K562 (cell line): ENCODE results near the gene CTSF. TPM values are rescaled to one million over a fixed set of nuclear protein-coding genes. Genes with fewer than 3 reads are reported as not detected.
A peak's percentile ranks its signal among the peaks of the same experiment; 100 is the strongest.

ENCODE experiments used
- ATAC-seq: fragments of 200-7000 bp; cut with Tn5 transposase; 3 replicates; pipeline ENCODE4 v1.9.1; 2020; ENCODE audit warnings: moderate library complexity
- BruUV-seq: library from RNA; stranded (reverse); fragments of 400-500 nt; replicated peaks from 2 replicates; lab custom pipeline; 2021; lab: Mats Ljungman, UMichigan
- CTCF ChIA-PET: fragments of 300-600 bp; formaldehyde crosslinking; extraction: SDS; loops from one replicate; lab custom pipeline; 2021; ENCODE audit warnings: low intra/inter-chr PET ratio; lab: Yijun Ruan, JAX
- POLR2A ChIA-PET: fragments of 300-600, 350-650 bp; sonication (Branson Sonifier 250); formaldehyde crosslinking; extraction: SDS; loops from one replicate; lab custom pipeline; 2021; ENCODE audit warnings: antibody characterized with exemption, inconsistent platforms; lab: Yijun Ruan, JAX
- DNase-seq, 4 experiments: peaks; one replicate each; pipeline versions ENCODE4 v3.0.0 to v3.0.0-alpha.2; 2011 to 2018; ENCODE audit warnings: low spot score in 3 of 4, mixed read lengths in 3 of 4; ENCODE audit errors: extremely low read depth in 1 of 4
- FAIRE-seq: peaks from 2 replicates; lab custom pipeline; 2011; peaks lifted over from hg19 to GRCh38; lab: Jason Lieb, UNC
- H2AFZ ChIP-seq: 2 replicates; pipeline ENCODE4 v1.6.0; 2011; ENCODE audit warnings: low read depth, low read length, control low read depth, inconsistent platforms
- H3K27ac ChIP-seq: fragments of 200-600 bp; 3 replicates; pipeline ENCODE4 v1.8.0; 2011; ENCODE audit warnings: low read depth, mild to moderate bottlenecking, control low read depth, inconsistent platforms, low read length, moderate library complexity, mixed read lengths; ENCODE audit errors: extremely low read depth
- H3K27me3 ChIP-seq, 2 experiments: fragments of 300-600 bp in 1 of 2; 2 replicates in 1 of 2; 3 replicates in 1 of 2; pipeline versions ENCODE4 v1.6.0 to v1.8.0; 2011; ENCODE audit warnings: inconsistent platforms in 2 of 2, low read length in 2 of 2, mild to moderate bottlenecking in 1 of 2, mixed read lengths in 1 of 2, moderate library complexity in 1 of 2; ENCODE audit not compliant: control insufficient read depth in 2 of 2, insufficient read depth in 2 of 2
- H3K36me3 ChIP-seq: fragments of 300-600 bp; 3 replicates; pipeline ENCODE4 v1.8.0; 2011; ENCODE audit warnings: mild to moderate bottlenecking, low read length, inconsistent platforms; ENCODE audit not compliant: control insufficient read depth, insufficient read depth
- H3K4me1 ChIP-seq, 2 experiments: fragments of 200-600 bp in 1 of 2; replicated peaks in 1 of 2; 2 replicates in 1 of 2; 3 replicates in 1 of 2; pipeline versions ENCODE4 v1.5.1 to v1.8.0; 2011; ENCODE audit warnings: inconsistent platforms in 2 of 2, low read length in 2 of 2, mild to moderate bottlenecking in 1 of 2, mixed read lengths in 1 of 2, moderate library complexity in 1 of 2; ENCODE audit not compliant: control insufficient read depth in 2 of 2, insufficient read depth in 2 of 2
- H3K4me2 ChIP-seq: 2 replicates; pipeline ENCODE4 v1.6.1; 2011; ENCODE audit warnings: low read length, control low read depth, inconsistent platforms, mixed read lengths; ENCODE audit not compliant: insufficient read depth
- H3K4me3 ChIP-seq: fragments of 200-600 bp; sonication (generic), shearing (Covaris generic); 2 replicates; pipeline ENCODE4 v1.5.1; 2016; ENCODE audit warnings: control low read depth, inconsistent platforms
- H3K79me2 ChIP-seq: fragments of 200-600 bp; 3 replicates; pipeline ENCODE4 v1.8.0; 2011; ENCODE audit warnings: low read length, inconsistent platforms; ENCODE audit not compliant: control insufficient read depth, insufficient read depth
- H3K9ac ChIP-seq, 2 experiments: 2 replicates each; pipeline versions ENCODE4 v1.6.0 to v1.6.1; 2011; ENCODE audit warnings: low read depth in 2 of 2, low read length in 2 of 2, control low read depth in 1 of 2, inconsistent platforms in 1 of 2, mild to moderate bottlenecking in 1 of 2, mixed read lengths in 1 of 2; ENCODE audit not compliant: insufficient read depth in 1 of 2
- H3K9me1 ChIP-seq: one replicate; pipeline ENCODE4 v1.6.0; 2011; ENCODE audit warnings: inconsistent platforms, mild to moderate bottlenecking, low read length, moderate library complexity; ENCODE audit not compliant: control insufficient read depth, insufficient read depth
- H3K9me3 ChIP-seq: replicated peaks from 2 replicates; pipeline ENCODE4 v1.5.1; 2011; ENCODE audit warnings: low read depth, low read length, inconsistent platforms; ENCODE audit not compliant: control insufficient read depth, insufficient read depth
- H4K20me1 ChIP-seq: replicated peaks from 2 replicates; pipeline ENCODE4 v1.6.1; 2011; ENCODE audit warnings: low read length, inconsistent platforms, mixed read lengths; ENCODE audit not compliant: control insufficient read depth, insufficient read depth
- ATF7 ChIP-seq: fragments of 450-650 bp; IDR thresholded peaks from 2 replicates; pipeline ENCODE4 v1.7.1; 2014; ENCODE audit warnings: mild to moderate bottlenecking, moderate library complexity
- ETV6 ChIP-seq, 3 experiments: fragments of 150-350 bp in 1 of 3; sonication (generic) in 1 of 3; formaldehyde crosslinking in 1 of 3; IDR thresholded peaks; 2 replicates each; pipeline versions ENCODE4 v1.6.1 to v1.8.0; 2014 to 2022; ENCODE audit warnings: borderline replicate concordance in 2 of 3, low read depth in 2 of 3, antibody characterized with exemption in 1 of 3, low read length in 1 of 3, mild to moderate bottlenecking in 1 of 3, missing genetic modification reagents in 1 of 3
- GATA2 ChIP-seq: sonication (generic); formaldehyde crosslinking; IDR thresholded peaks from 2 replicates; pipeline ENCODE4 v1.4.0; 2020; ENCODE audit warnings: mild to moderate bottlenecking, missing genetic modification reagents
- ILF3 ChIP-seq: fragments of 450-650 bp; IDR thresholded peaks from 2 replicates; pipeline ENCODE4 v1.6.1; 2018; ENCODE audit warnings: antibody characterized with exemption, mild to moderate bottlenecking, moderate library complexity, borderline replicate concordance
- ILK ChIP-seq: fragments of 450-650 bp; IDR thresholded peaks from 2 replicates; pipeline ENCODE4 v1.6.1; 2016; ENCODE audit warnings: missing genetic modification characterization, low read depth, mild to moderate bottlenecking, missing compliant biosample characterization, moderate library complexity, borderline replicate concordance
- L3MBTL2 ChIP-seq: fragments of 450-650 bp; IDR thresholded peaks from 2 replicates; pipeline ENCODE4 v1.6.1; 2016; ENCODE audit warnings: mild to moderate bottlenecking, moderate library complexity
- PHF8 ChIP-seq: fragments of 200-600 bp; sonication (generic); IDR thresholded peaks from 2 replicates; pipeline ENCODE4 v1.6.1; 2012; ENCODE audit warnings: mixed run types, mild to moderate bottlenecking, inconsistent platforms, low read length, moderate library complexity, borderline replicate concordance
- RBM17 ChIP-seq: fragments of 200-400 bp; formaldehyde crosslinking; IDR thresholded peaks from 2 replicates; pipeline ENCODE4 v1.6.1; 2017; ENCODE audit warnings: low read depth, mild to moderate bottlenecking, low read length, borderline replicate concordance
- RCOR1 ChIP-seq, 2 experiments: IDR thresholded peaks; 2 replicates each; pipeline ENCODE4 v1.6.1; 2012; ENCODE audit warnings: low read depth in 2 of 2, low read length in 2 of 2, borderline replicate concordance in 1 of 2, improper control_type of control experiment in 1 of 2
- RNF2 ChIP-seq: sonication (generic); IDR thresholded peaks from 2 replicates; pipeline ENCODE4 v1.6.1; 2016
- SP2 ChIP-seq: IDR thresholded peaks from 2 replicates; pipeline ENCODE4 v1.6.1; 2011; ENCODE audit warnings: mild to moderate bottlenecking, low read depth, low read length, moderate library complexity; ENCODE audit not compliant: poor library complexity, severe bottlenecking; ENCODE audit errors: extremely low read depth
- ZNF324 ChIP-seq: fragments of 250-450 bp; sonication (Bioruptor Pico); IDR thresholded peaks from 2 replicates; pipeline ENCODE4 v1.4.0; 2020; ENCODE audit warnings: mild to moderate bottlenecking
- ZNF384 ChIP-seq: IDR thresholded peaks from 2 replicates; pipeline ENCODE4 v1.6.1; 2012; ENCODE audit warnings: low read depth, low read length, improper control_type of control experiment
- ZNF431 ChIP-seq: sonication (generic); formaldehyde crosslinking; IDR thresholded peaks from 2 replicates; pipeline ENCODE4 v1.8.0; 2022; ENCODE audit warnings: mild to moderate bottlenecking, missing genetic modification reagents
- WGBS: fragments of 100-300 bp; shearing (Covaris generic); methylation state at CpG from one replicate; pipeline ENCODE4 v1.1.6; 2016; ENCODE audit warnings: low coverage, mixed read lengths; ENCODE audit not compliant: insufficient coverage; ENCODE audit errors: missing lambda C conversion rate; 5-methylcytosine and 5-hydroxymethylcytosine counted together
- in situ Hi-C: fragments of 300-500 bp; cut with MboI; formaldehyde crosslinking; loops from 4 replicates; pipeline ENCODE4 v1.15.0; 2018; ENCODE audit warnings: inconsistent platforms, mixed read lengths
- intact Hi-C: fragments of 100-400 bp; cut with micrococcal nuclease; formaldehyde crosslinking; loops from 2 replicates; pipeline ENCODE4 v1.14.2; 2022
- polyA plus RNA-seq, 8 experiments: library from polyadenylated mRNA; depleted of rRNA in 4 of 8; stranded (reverse) in 5 of 8; unstranded in 3 of 8; fragments of >200 nt; fragmentation: Nextera tagmentation in 2 of 8; fragmentation: Illumina TruSeq in 1 of 8; extraction: Ambion mirVana in 2 of 8; extraction: Trizol in 1 of 8; gene quantifications; 2 replicates each; pipeline versions ENCODE4 v1.2.1 to v1.2.3, GENCODE V29; 2011 to 2014; ENCODE audit warnings: inconsistent platforms in 1 of 8, missing spikeins in 1 of 8
- total RNA-seq, 7 experiments: library from RNA; depleted of rRNA in 6 of 7; stranded (reverse); fragments of >200 nt in 6 of 7; fragmentation: Illumina TruSeq in 2 of 7; extraction: Trizol in 2 of 7; gene quantifications; 2 replicates each; pipeline versions ENCODE4 v1.2.1 to v1.2.3, GENCODE V29; 2011 to 2021; ENCODE audit warnings: low replicate concordance in 1 of 7
- TF ChIP-seq, protein P1 (sequence below): fragments of 450-650 bp; IDR thresholded peaks from 2 replicates; pipeline ENCODE4 v1.6.1; 2017; ENCODE audit warnings: mild to moderate bottlenecking, moderate library complexity
- TF ChIP-seq, protein P2 (sequence below): sonication (generic); formaldehyde crosslinking; IDR thresholded peaks from 2 replicates; pipeline ENCODE4 v1.8.0; 2022; ENCODE audit warnings: mild to moderate bottlenecking, missing genetic modification reagents, borderline replicate concordance

Gene CTSF
- total and polyA plus RNA-seq, 9 of the 15 experiments (the other 6 are each of a cell fraction or from before 2014, with no cell fraction given), result 0.41 to 10.5 (median 3.8) TPM

DNA sequence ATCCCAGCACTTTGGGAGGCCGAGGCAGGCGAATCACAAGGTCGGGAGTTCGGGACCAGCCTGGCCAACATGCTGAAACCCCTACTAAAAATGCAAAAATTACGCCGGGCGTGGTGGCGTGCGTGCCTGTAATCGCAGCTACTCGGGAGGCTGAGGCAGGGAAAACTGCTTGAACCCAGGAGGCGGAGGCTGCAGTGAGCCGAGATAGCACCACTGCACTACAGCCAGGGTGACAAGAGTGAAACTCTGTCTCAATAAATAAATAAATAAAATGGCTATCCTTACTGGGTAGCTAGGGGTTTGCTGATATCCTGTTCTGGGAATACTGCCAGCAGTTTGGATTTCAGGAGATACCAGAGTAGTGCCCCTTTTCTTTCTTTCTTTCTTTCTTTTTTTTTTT lies 45.7 kb upstream of the CTSF start:
- peaks cover 9 to 27% of the 10 kb centered on the region in 2 experiments; a peak in 3 of 5 replicates for H3K4me1 ChIP-seq
- intact Hi-C loops, result no loop called here
- DNase-seq, result no peak
- TF ChIP-seq GATA2 (CRISPR knock-in tag) (no peak), ETV6 (IDR thresholded peaks at IDR 0.05; ENCODE audit: borderline replicate concordance in 1 of 2, low read depth in 2 of 2, low read length in 1 of 2) (no peak), ETV6 (CRISPR knock-in tag; IDR thresholded peaks at IDR 0.05; ENCODE audit: borderline replicate concordance) (no peak), ILK (no peak), PHF8 (no peak), RNF2 (no peak), ZNF324 (CRISPR knock-in tag) (no peak), ILF3 (no peak), RBM17 (no peak), ZNF431 (CRISPR knock-in tag) (no peak), SP2 (no peak), ZNF384 (no peak), L3MBTL2 (no peak), RCOR1 (IDR thresholded peaks at IDR 0.05; ENCODE audit: borderline replicate concordance in 1 of 2, low read depth in 2 of 2, low read length in 2 of 2) (no peak), ATF7 (no peak)
- TF ChIP-seq, protein P1, sequence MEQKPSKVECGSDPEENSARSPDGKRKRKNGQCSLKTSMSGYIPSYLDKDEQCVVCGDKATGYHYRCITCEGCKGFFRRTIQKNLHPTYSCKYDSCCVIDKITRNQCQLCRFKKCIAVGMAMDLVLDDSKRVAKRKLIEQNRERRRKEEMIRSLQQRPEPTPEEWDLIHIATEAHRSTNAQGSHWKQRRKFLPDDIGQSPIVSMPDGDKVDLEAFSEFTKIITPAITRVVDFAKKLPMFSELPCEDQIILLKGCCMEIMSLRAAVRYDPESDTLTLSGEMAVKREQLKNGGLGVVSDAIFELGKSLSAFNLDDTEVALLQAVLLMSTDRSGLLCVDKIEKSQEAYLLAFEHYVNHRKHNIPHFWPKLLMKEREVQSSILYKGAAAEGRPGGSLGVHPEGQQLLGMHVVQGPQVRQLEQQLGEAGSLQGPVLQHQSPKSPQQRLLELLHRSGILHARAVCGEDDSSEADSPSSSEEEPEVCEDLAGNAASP, result no peak
- TF ChIP-seq, protein P2, sequence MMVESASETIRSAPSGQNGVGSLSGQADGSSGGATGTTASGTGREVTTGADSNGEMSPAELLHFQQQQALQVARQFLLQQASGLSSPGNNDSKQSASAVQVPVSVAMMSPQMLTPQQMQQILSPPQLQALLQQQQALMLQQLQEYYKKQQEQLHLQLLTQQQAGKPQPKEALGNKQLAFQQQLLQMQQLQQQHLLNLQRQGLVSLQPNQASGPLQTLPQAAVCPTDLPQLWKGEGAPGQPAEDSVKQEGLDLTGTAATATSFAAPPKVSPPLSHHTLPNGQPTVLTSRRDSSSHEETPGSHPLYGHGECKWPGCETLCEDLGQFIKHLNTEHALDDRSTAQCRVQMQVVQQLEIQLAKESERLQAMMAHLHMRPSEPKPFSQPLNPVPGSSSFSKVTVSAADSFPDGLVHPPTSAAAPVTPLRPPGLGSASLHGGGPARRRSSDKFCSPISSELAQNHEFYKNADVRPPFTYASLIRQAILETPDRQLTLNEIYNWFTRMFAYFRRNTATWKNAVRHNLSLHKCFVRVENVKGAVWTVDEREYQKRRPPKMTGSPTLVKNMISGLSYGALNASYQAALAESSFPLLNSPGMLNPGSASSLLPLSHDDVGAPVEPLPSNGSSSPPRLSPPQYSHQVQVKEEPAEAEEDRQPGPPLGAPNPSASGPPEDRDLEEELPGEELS, result no peak

More for the DNA sequence above, 45.7 kb upstream of the CTSF start:
- in situ Hi-C loops, result no loop called here
- Histone ChIP-seq H3K27ac (no peak overlapping the region), H3K79me2 (peaks cover 42% of the 10 kb centered on the region), H3K27me3 (no peaks in the 10 kb centered on the region), H3K9me3 (no peaks in the 10 kb centered on the region), H3K36me3 (peaks cover 20% of the 10 kb centered on the region), H3K4me3 (no peak overlapping the region), H2AFZ (no peak overlapping the region), H4K20me1 (peaks cover 25% of the 10 kb centered on the region), H3K9me1 (no peaks in the 10 kb centered on the region), H3K4me2 (no peak overlapping the region), H3K9ac (peak overlapping the region in 1 of 2 experiments; percentile 37; a peak in 1 of 4 replicates)
- ChIA-PET POLR2A (interaction anchor here (0.7 to 4.9 kb wide), 7 partner anchors 9 to 325 kb away, joined by 3 to 34 read pairs (median 6); partner anchors contain the start of genes RBM4 and YIF1A), CTCF (interaction anchor here (0.7 kb wide), 1 partner anchor 44 kb away, joined by 9 read pairs; no protein-coding TSS in a partner anchor)
- no peak for ATAC-seq
- 65% methylated on average over 12 of the region's 13 CpGs for WGBS
- FAIRE-seq, result no peak
- no TSS peak for BruUV-seq
